Fibroblast of skin of right quadriceps (primary cell): ENCODE measurements around the gene SPHK1.

ENCODE experiments used
- DNase-seq: peaks from one replicate; pipeline ENCODE4 v3.0.0-alpha.2; 2013

The SPHK1 gene

DNA sequence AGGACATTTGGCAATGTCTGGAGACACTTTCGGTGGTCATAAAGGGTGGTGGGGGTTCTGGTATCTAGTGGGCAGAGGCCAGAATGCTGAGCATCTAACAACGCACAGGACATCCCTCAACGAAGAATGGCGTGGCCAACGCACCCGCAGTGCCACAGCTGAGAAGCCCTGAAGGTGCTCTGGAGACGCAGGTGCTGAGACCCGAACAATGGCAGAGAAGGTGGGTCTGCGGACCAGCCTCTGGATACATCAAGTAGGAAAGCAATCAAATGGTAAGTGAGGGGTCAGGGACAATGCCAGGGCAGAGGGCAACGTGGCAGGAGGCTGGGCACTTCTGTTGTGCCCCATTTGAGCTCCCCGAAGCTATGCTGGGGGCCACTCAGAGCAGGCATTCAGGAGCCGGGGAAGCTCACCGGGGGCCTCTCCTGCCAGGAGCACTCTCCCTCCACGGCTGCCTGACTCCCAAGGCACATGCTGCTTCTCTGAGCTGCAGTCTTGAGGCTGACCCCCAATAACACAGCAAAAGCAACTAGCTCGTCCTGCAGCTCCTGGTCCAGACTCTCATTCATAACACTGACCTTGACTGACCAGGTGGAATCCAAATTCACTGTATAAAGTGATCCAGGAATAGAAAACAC lies 26.0 kb downstream of the SPHK1 start:
- no peak for DNase-seq

GRCh38 chr17:76411247-76411646 lies 26.8 kb downstream of the SPHK1 start:
- no peak for DNase-seq

DNA sequence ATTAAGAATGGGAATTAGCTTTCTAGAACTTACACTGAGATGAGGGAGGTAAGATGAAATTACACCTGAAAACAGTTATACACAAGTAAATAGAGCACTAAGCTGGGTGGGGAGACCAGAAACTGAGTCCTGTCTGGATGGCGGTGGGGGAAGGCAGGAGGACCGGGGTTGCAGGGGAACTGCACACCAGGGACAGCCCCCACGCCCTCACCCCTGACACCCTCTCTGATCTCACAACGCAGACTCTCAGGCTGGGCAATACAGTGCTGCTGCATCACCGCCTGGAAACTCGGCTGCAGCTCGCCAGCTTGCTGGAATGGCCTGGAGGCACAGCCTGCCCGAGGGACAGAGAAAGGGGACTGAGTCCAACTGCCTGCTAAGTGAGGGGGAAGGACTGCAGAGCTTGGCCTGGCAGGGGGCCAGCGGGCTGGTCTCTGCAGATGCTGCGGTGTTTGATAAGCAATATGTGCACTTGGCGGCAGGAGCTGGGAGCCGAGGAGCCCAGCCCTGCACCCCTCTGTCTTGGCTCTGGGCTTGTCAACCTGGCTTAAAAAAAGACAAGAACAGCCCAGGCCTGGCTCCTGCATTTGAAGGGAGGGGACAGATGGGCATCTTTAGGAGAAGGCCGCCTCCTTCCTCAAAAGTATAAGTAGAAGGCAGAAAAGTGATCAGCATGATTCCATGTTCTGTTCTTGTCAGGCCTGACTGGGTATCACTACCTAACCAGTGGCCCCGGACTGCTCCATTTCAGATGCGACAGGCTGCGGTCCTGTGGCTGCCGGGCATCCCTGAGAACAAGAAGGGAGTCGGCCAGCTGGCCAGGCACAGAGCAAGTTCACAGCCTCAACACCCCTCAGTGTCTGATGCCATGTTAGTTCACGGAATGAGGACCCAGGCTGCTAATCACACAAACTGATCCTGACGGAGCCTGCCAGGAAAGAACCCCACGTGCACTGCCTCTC lies 30.2 kb downstream of the SPHK1 start:
- DNase-seq, result peak; percentile 44

GRCh38 chr17:76415786-76416185 lies 31.4 kb downstream of the SPHK1 start:
- no peak for DNase-seq

- DNase-seq, result no peak
These were observed 32.0 kb downstream of the SPHK1 start for GRCh38 chr17:76416457-76416856.

GRCh38 chr17:76416899-76417298 lies 32.5 kb downstream of the SPHK1 start:
- DNase-seq, result no peak

DNA sequence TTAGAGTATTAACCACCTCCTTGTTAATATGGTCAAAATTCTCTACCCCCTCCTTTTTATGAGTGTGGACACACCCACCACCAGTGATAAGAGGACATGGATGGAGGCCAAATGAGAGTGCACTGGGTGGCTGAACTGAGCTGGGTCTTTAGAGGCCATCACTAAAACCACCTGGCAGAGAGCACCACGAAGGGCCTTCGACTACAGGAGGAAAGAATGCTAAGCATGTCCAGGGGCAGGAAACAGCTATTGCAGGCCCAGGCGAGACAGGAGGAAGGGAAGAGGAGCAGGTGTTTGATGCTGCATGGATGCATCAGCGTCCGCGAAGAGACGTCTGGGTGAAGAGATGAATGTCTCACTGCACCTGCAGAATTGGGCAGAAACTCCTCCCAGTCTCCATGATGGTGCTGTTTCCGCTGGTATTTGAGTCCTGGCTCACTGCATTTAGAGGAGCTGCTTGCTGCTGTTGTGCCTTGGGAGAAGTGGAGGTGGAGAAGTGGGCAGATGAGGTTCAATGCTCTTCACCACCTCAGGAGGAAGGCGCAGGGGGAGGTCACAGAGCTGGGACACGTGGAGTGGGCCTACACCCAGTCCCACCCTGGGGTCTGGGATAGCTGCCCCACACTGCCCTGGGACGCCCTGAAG lies 33.2 kb downstream of the SPHK1 start:
- no peak for DNase-seq

DNA sequence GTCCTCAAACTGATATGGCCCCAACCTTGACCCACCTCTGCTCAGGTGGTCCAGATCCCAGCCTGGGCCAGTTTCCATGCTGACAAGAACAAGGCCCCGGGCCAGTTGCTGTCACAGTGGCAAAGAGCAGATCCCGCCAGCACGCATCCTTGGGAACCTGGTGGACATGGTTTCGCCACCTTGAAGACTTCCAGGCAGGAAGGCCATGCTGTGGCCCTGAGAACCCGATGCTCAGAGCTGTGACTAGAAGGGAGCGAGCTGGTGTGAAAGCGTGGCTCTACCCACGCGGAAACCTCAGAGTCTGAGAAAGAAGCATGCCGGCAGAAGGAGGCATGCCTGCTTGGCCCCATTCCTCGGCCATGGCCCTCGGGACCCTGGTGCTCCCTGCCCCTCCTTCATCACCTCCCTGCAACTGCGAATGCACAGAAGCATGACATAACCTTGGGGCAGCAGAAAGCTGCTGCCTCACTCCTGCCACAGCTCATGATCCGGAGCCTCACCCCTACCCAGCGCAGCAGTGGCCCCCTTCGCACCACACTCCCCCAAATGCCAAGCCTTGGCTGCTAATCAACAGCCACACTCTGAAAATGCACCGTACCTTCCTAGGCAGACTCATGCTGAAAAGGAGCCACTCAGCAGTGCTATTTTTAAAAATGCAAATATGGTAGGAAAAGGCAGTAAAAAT lies 35.3 kb downstream of the SPHK1 start:
- DNase-seq, result no peak

DNA sequence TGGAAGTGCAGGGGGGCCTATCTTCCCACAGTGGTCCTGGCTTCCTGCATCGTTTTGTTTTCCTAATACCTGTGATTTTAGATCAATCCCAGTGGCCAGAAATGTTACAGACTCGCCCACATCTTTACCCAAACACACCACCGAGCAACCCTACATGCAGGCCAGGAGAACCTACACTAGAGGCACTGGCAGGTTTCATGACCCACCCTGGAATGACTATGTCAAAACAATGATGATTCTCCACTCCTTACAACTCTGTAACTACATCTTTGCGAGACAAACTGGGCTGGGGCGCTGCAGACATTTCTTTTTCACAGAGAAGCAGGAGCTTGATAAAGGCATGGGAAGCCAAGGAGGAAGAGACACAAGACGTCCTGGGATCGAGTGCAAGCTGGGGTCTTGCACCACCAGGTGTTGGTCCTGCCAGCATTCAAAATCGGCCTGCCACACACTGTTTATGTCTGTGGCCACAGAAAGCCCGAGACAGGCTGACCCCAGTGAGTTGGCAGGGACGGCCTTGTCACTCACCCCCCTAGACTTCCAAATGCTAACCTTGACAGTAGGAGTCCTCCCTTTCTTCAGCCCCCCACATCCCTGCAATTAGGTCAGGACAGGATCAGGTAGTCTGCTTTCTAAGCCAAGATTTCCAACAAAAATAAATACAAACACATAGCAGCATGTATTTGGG lies 36.1 kb downstream of the SPHK1 start:
- no peak for DNase-seq

DNA sequence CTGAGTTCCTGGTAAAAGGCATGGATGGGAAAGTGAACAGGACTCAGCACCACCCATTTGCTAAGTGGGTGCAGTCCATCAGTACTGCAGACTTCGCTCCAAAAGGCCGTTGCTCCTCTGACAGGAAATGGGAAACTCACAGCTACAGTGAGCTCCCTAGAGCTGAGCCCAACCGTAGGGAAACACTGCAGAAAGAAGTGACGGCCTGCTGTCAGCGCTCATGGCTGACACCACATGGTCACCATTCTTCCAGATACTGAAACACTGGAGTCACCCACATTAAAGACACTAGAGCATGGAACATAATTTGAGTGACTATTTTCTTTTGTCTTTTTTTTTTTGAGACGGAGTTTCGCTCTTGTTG lies 36.6 kb downstream of the SPHK1 start:
- DNase-seq, result peak; percentile 54

DNA sequence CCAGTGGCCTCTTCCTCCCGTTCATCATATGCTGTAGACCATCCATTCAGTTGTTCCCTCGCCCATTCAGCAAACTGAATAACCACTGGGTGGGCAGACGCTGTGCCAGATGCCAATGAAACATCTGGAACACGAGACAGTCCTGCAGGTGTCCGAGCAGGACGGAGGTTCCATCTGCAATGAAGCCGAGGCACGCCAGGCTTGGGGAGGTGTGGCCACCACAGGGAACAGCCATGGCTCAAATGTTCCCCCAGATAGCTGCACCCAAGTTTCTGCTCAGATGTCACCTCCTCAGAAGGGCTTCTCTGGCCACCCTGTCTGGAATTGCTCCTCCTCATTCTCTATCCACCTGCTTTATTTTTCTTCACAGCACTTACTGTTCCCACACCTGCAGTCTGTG lies 38.0 kb downstream of the SPHK1 start:
- no peak for DNase-seq

- no peak for DNase-seq
These were observed 38.5 kb downstream of the SPHK1 start for GRCh38 chr17:76422860-76423259.

DNA sequence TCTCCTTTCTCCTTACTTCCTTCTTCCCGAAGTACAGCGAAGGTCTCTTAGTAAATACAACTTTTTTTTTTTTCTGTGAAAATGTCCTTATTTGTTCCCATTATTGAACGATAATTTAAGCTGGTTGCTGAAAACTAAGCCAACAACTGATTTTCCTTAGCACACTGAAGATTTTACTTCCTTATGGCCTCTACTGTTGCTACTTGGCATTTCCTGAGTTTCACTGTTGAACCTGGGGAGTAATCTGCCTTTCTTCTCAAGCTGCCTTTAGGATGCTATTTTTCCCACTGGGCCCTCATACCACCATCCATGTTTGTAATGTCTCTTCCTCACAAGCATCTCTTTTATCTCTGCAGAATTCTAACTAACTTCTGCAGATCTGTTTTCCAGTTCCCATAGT lies 42.4 kb downstream of the SPHK1 start:
- no peak for DNase-seq

DNA sequence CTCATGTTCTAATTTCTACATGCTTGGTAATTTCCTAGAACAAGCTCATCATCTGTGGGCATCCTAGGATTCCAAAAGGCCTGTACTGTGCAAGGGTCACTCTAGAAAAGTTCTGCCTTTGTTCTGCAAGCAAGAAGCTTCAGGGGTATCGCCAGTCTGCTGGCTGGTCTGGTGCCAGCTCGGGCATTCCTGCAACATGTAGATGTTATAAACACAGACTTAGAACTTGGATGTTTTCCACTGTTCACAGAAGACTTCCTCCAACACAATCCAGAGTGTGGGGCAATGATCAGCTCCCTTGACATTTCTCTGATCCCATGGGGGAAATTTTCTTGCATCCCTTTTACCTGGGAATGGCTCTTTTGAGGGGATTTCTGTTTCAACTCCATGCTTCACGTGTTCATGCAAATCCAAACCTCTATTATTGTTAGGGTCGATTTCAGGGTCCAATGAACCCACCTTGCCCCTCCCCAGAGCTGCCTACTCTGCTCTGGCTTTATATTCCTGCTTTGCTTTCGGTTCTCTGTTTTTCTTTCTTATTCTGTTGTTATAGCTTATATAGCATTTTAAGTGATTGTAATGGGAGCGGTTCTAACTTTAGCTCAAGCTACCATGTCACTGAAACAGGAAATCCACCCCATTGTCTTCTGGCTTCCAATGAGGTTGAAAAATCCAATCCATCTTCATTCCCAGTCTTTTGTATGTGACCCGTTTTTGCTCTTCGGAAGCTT lies 43.3 kb downstream of the SPHK1 start:
- DNase-seq, result peak; percentile 46

DNA sequence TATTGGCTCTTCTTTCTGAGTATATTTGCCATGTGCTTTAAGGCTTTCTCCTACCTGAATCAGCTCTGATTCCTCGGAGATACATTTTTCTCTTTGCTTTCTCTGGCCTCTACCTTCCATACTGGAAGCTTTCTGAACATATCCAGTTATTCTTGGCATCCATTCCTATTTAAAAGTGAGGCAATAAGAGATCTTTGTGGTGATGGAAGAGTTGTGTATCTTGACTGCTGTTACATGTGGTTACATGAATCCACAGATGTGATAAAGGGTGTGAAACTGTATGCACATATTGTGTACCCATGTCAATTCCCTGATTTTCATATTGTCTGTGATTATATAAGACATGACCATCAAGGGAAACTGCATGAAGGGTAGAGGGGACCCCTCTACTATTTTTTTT lies 44.1 kb downstream of the SPHK1 start:
- no peak for DNase-seq

- DNase-seq, result no peak
These were observed 47.1 kb downstream of the SPHK1 start for GRCh38 chr17:76431509-76431908.

- DNase-seq, result no peak
These were observed 47.6 kb downstream of the SPHK1 start for GRCh38 chr17:76432004-76432403.

DNA sequence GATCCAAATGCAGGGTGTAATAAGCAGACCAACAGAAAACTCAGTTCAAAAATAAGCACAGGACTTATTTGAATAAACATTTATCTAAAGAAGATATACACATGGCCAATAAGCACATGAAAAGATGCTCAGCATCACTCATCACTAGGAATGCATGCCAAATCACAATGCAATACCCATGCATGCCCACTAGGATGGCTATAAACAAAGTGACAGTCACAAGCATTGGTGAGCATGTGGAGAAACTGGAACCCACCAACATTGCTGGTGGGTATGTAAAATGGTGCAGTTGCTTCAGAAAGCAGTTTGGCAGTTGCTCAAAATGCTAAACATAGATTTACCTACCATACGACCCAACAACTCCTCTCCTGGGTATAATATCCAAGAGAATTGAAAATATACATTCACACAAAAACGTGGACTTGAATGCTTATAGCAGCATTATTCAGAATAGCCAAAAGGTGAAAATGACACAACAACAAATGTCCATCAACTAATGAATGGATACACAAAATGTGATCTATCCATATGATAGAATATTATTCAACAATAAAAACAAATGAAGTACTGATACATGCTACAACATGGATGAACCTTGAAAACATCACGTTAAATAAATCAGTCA lies 48.4 kb downstream of the SPHK1 start:
- DNase-seq, result no peak

GRCh38 chr17:76433693-76434092 lies 49.3 kb downstream of the SPHK1 start:
- DNase-seq, result no peak

DNA sequence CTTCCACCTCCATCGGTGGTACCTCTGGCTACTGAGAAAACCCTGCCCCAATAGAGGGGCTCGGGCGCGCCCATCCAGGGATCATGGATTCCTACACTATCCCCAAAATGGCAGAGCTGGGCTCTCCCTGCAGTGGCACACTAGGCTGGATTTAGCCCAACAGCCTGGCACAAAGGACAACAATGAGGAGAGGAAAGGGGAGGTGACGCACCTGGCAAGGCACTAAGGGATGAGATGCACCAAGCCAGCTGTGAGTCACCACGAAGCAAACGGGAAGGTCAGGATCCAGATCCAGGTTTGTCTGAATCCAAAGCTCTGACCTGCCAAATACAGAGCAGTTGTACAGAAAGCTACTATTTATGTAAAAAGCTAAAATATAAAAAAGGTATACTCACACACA lies 50.5 kb downstream of the SPHK1 start:
- no peak for DNase-seq

DNA sequence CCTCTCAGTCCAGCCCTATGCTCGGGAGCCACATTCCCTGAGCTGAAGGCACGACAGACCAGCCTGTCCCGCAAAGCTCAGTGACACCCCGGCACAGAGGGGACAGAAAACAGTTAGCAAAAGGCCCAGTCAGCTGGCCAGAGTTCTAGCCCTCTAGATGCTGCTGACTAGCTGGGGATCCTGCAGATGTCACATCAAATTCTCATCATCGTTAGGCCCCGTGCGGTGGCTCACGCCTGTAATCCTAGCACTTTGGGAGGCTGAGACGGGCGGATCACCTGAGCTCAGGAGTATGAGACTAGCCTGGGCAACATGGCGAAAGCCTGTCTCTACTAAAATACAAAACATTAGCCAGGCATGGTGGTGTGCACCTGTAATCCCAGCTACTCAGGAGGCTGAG lies 51.3 kb downstream of the SPHK1 start:
- DNase-seq, result no peak
